Inflammatory macrophage treated with lipopolysaccharide for 1 hour (primary cell): Measurements from ENCODE around the gene CLEC3B.

Experiments
- DNase-seq, 2 donors: peaks; one replicate each; pipeline ENCODE4 v3.0.0-alpha.2; 2020 to 2022

The CLEC3B gene

GRCh38 chr3:45003859-45004258, 22.2 kb upstream of the CLEC3B start:
- DNase-seq, result no peak

GRCh38 chr3:45007091-45007490, 19.0 kb upstream of the CLEC3B start:
- DNase-seq, result no peak

GRCh38 chr3:45008117-45008516, 18.0 kb upstream of the CLEC3B start:
- no peak for DNase-seq

- DNase-seq, result no peak
These were observed 16.2 kb upstream of the CLEC3B start for GRCh38 chr3:45009868-45010267.

- no peak for DNase-seq
These were observed 15.2 kb upstream of the CLEC3B start for GRCh38 chr3:45010811-45011333.

- DNase-seq, result peak in 1 of 2 donors; percentile 20
These were observed 14.2 kb upstream of the CLEC3B start for GRCh38 chr3:45011756-45012508.

GRCh38 chr3:45012577-45012976, 13.5 kb upstream of the CLEC3B start:
- DNase-seq, result no peak

- DNase-seq, result no peak
These were observed 9.2 kb upstream of the CLEC3B start for GRCh38 chr3:45016916-45017315.

- DNase-seq, result no peak
These were observed 8.3 kb upstream of the CLEC3B start for GRCh38 chr3:45017821-45018220.

GRCh38 chr3:45020534-45020933, 5.6 kb upstream of the CLEC3B start:
- DNase-seq, result no peak

- DNase-seq, result no peak
These were observed 4.4 kb upstream of the CLEC3B start for GRCh38 chr3:45021524-45022297.

GRCh38 chr3:45023675-45024074, 2.4 kb upstream of the CLEC3B start:
- no peak for DNase-seq

- peak in 1 of 2 donors; percentile 52 for DNase-seq
These were observed 1.4 kb upstream of the CLEC3B start for GRCh38 chr3:45024542-45025255.

- DNase-seq, result no peak
These were observed 854 bp downstream of the CLEC3B start for GRCh38 chr3:45026957-45027356.

- no peak for DNase-seq
These were observed 1.3 kb downstream of the CLEC3B start for GRCh38 chr3:45027441-45027840.

- no peak for DNase-seq
These were observed 3.1 kb downstream of the CLEC3B start for GRCh38 chr3:45029216-45029615.

- no peak for DNase-seq
These were observed 3.6 kb downstream of the CLEC3B start for GRCh38 chr3:45029661-45030060.

- DNase-seq, result no peak
These were observed 5.4 kb downstream of the CLEC3B start for GRCh38 chr3:45031531-45031930.

- no peak for DNase-seq
These were observed 6.0 kb downstream of the CLEC3B start for GRCh38 chr3:45032113-45032512.

GRCh38 chr3:45033791-45034190, 7.7 kb downstream of the CLEC3B start:
- DNase-seq, result no peak

GRCh38 chr3:45034612-45035252, 8.6 kb downstream of the CLEC3B start:
- DNase-seq, result peak; percentile 70 to 77

- no peak for DNase-seq
These were observed 9.6 kb downstream of the CLEC3B start for GRCh38 chr3:45035441-45036301.
